AG09319 (cell line): Measurements from ENCODE around the gene DLL1.

ENCODE experiments used
- DNase-seq: peaks from one replicate; pipeline ENCODE4 v3.0.0-alpha.2; 2010; ENCODE audit warnings: low read depth; ENCODE audit errors: extremely low read depth
- CTCF ChIP-seq: IDR thresholded peaks from 2 replicates; pipeline ENCODE4 v1.5.1; 2011; ENCODE audit warnings: low read depth, mild to moderate bottlenecking, inconsistent platforms, low read length, moderate library complexity

DLL1 gene

GRCh38 chr6:170274713-170275560 lies 15.9 kb downstream of the DLL1 start:
- DNase-seq: no peak
- TF ChIP-seq CTCF: no peak

- no peak for DNase-seq
- no peak for TF ChIP-seq CTCF
Measured at GRCh38 chr6:170273681-170274080, 17.2 kb downstream of the DLL1 start.

GRCh38 chr6:170273191-170273590 lies 17.7 kb downstream of the DLL1 start:
- no peak for TF ChIP-seq CTCF
- no peak for DNase-seq

- DNase-seq: no peak
- no peak for TF ChIP-seq CTCF
Measured at GRCh38 chr6:170272341-170273065, 18.4 kb downstream of the DLL1 start.

DNA sequence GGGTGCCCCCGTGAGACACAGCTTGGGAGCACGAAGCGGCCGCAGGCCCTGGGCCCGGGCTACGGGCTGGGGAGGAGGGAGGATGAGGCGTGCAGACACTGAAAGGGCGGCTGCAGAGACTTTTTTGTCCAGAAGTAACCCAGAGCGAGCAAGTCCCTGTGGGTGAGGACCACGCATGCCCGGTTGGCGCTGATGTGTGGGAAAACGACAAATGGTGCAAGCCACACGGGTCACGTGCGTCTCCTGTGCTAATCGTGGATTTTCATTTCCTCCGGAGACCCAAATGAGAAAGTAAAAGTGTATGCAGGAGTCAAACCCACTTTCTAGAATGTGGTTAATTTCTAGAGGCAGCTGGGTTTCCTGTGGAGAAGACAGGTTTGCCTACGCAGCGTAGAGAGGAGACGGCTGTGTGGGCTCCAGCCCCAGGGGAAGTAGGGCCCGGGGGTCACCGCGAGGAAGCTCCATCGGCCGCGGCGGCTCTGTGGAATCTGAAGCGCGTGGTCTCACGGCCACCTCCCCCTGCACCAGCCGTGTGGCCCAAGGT lies 19.0 kb downstream of the DLL1 start:
- no peak for DNase-seq
- TF ChIP-seq CTCF: no peak

- no peak for DNase-seq
- no peak for TF ChIP-seq CTCF
Measured at GRCh38 chr6:170270984-170271593, 19.8 kb downstream of the DLL1 start.
